Uterus (tissue), 4 donors: ENCODE measurements around the gene COL11A1. TPM values are rescaled to one million over a fixed set of nuclear protein-coding genes. Genes with fewer than 3 reads are reported as not detected.
"Not testable (repeated sequence)": the region's sequence is repeated elsewhere in the genome, so short reads cannot be mapped to it uniquely, and the experiment has no call there.

Experiments used
- DNase-seq, 2 donors: peaks; one replicate each; pipeline ENCODE4 v3.0.0-alpha.2; 2019 to 2020
- H3K27ac ChIP-seq, 2 donors: fragments of 200-600 bp; sonication (generic); 1 replicate in 1 of 2; 2 replicates in 1 of 2; pipeline ENCODE4 v1.5.1; 2016 to 2018
- H3K27me3 ChIP-seq, 2 donors: fragments of 200-600 bp; sonication (generic); one replicate each; pipeline ENCODE4 v1.5.1; 2018 to 2019; ENCODE audit warnings: control low read depth in 1 of 2
- H3K36me3 ChIP-seq, 2 donors: fragments of 200-600 bp; sonication (generic); one replicate each; pipeline ENCODE4 v1.5.1; 2019; ENCODE audit warnings: control low read depth in 1 of 2
- H3K4me1 ChIP-seq, 2 donors: fragments of 200-600 bp; sonication (generic); one replicate each; pipeline ENCODE4 v1.5.1; 2018 to 2019; ENCODE audit warnings: control low read depth in 1 of 2
- H3K4me3 ChIP-seq, 2 donors: fragments of 200-600 bp; sonication (generic); 1 replicate in 1 of 2; 2 replicates in 1 of 2; pipeline ENCODE4 v1.5.1; 2018 to 2019; ENCODE audit warnings: mild to moderate bottlenecking in 1 of 2
- H3K9me3 ChIP-seq, 2 donors: fragments of 200-600 bp; sonication (generic); one replicate each; pipeline ENCODE4 v1.5.1; 2019; ENCODE audit warnings: control low read depth in 1 of 2
- CTCF ChIP-seq, 4 experiments: fragments of 200-600 bp in 2 of 4; fragments of 450-650 bp in 2 of 4; sonication (generic) in 2 of 4; IDR thresholded peaks; one replicate each; pipeline ENCODE4 v1.5.1; 2016 to 2019; ENCODE audit warnings: antibody characterized with exemption in 4 of 4, mild to moderate bottlenecking in 2 of 4, moderate library complexity in 1 of 4
- POLR2A ChIP-seq, 2 donors: fragments of 450-650 bp; IDR thresholded peaks; one replicate each; pipeline ENCODE4 v1.6.1; 2016; ENCODE audit warnings: antibody characterized with exemption in 2 of 2, mild to moderate bottlenecking in 1 of 2, moderate library complexity in 1 of 2
- intact Hi-C: fragments of 100-400 bp; cut with DNase I; formaldehyde crosslinking; loops from one replicate; pipeline ENCODE4 v1.15.1; 2023; ENCODE audit warnings: low total_unique reads
- total RNA-seq, 4 donors: library from RNA; depleted of rRNA in 3 of 4; stranded (reverse); fragments of >200 nt in 3 of 4; gene quantifications; one replicate each; pipeline versions ENCODE4 v1.1.0 to v1.2.4, GENCODE V29; 2014 to 2023
- donor health status: DM: yes; HTN: yes; CAD: no.

COL11A1 gene
- total RNA-seq, 4 donors from 2014 or later: 0.76 to 30.1 TPM; not detected in 2

- TF ChIP-seq POLR2A (IDR thresholded peaks at IDR 0.05) (no peak), CTCF (IDR thresholded peaks at IDR 0.05) (no peak)
- H3K9me3 ChIP-seq: no peaks in the 10 kb centered on the region
- H3K27me3 ChIP-seq: no peaks in the 10 kb centered on the region
- no peak for DNase-seq
- H3K27ac ChIP-seq: no peak overlapping the region
- no peak overlapping the region for H3K4me3 ChIP-seq
- no peaks in the 10 kb centered on the region for H3K36me3 ChIP-seq
- intact Hi-C loops: no loop called here
- H3K4me1 ChIP-seq: no peaks in the 10 kb centered on the region
Measured at GRCh38 chr1:103142461-103142860, 34.1 kb upstream of the COL11A1 start.

- Histone ChIP-seq H3K27ac (no peak overlapping the region), H3K36me3 (no peaks in the 10 kb centered on the region), H3K4me1 (no peaks in the 10 kb centered on the region), H3K27me3 (no peaks in the 10 kb centered on the region), H3K4me3 (no peak overlapping the region), H3K9me3 (no peaks in the 10 kb centered on the region)
- no peak for DNase-seq
- no peak for TF ChIP-seq POLR2A (IDR thresholded peaks at IDR 0.05)
- TF ChIP-seq CTCF (IDR thresholded peaks at IDR 0.05): no peak
- intact Hi-C loops: no loop called here
Measured at GRCh38 chr1:103129796-103130195, 21.5 kb upstream of the COL11A1 start.

GRCh38 chr1:103129255-103129654, 20.9 kb upstream of the COL11A1 start:
- no peak for DNase-seq
- intact Hi-C loops: no loop called here

GRCh38 chr1:103128256-103128655, 19.9 kb upstream of the COL11A1 start:
- intact Hi-C loops, H3K4me3 ChIP-seq, H3K9me3 ChIP-seq, DNase-seq, H3K36me3 ChIP-seq, H3K27me3 ChIP-seq, H3K4me1 ChIP-seq, H3K27ac ChIP-seq: not testable (repeated sequence)

More at GRCh38 chr1:103129255-103129654, 20.9 kb upstream of the COL11A1 start:
- H3K9me3 ChIP-seq: no peaks in the 10 kb centered on the region
- H3K4me1 ChIP-seq: no peaks in the 10 kb centered on the region
- no peak overlapping the region for H3K4me3 ChIP-seq
- no peak for TF ChIP-seq POLR2A (IDR thresholded peaks at IDR 0.05)
- TF ChIP-seq CTCF (IDR thresholded peaks at IDR 0.05): no peak
- H3K36me3 ChIP-seq: no peaks in the 10 kb centered on the region
- no peaks in the 10 kb centered on the region for H3K27me3 ChIP-seq
- H3K27ac ChIP-seq: no peak overlapping the region

GRCh38 chr1:103125219-103125618, 16.9 kb upstream of the COL11A1 start:
- DNase-seq: no peak
- no peaks in the 10 kb centered on the region for H3K4me1 ChIP-seq
- TF ChIP-seq CTCF (IDR thresholded peaks at IDR 0.05) (no peak), POLR2A (IDR thresholded peaks at IDR 0.05) (no peak)
- H3K27ac ChIP-seq: no peak overlapping the region
- intact Hi-C loops: no loop called here
- H3K36me3 ChIP-seq: no peaks in the 10 kb centered on the region
- H3K27me3 ChIP-seq: no peaks in the 10 kb centered on the region
- no peaks in the 10 kb centered on the region for H3K9me3 ChIP-seq
- no peak overlapping the region for H3K4me3 ChIP-seq
